IPS-NIHi11 (cell line): Measurements from ENCODE around the gene TMEM129.
A peak's percentile ranks its signal among the peaks of the same experiment; 100 is the strongest.

Experiments
- DNase-seq: peaks from one replicate; pipeline ENCODE4 v3.0.0; 2012; ENCODE audit warnings: mixed read lengths, low spot score

Gene TMEM129

DNA sequence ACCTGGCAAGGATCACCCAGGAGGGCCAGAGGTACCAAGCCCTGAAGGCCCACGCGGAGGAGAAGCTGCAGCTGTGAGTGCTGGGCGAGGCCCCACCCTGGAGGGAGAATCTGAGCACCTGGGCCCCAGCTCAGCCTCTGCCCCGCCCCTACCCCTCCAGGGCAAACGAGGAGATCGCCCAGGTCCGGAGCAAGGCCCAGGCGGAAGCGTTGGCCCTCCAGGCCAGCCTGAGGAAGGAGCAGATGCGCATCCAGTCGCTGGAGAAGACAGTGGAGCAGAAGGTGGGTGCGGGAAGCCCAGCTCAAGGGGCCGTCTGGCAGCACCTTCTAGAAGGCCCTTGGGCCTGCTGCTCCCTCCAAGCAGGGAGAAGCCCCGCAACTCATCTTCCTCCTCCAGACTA is 23.4 kb upstream of the TMEM129 start:
- no peak for DNase-seq

DNA sequence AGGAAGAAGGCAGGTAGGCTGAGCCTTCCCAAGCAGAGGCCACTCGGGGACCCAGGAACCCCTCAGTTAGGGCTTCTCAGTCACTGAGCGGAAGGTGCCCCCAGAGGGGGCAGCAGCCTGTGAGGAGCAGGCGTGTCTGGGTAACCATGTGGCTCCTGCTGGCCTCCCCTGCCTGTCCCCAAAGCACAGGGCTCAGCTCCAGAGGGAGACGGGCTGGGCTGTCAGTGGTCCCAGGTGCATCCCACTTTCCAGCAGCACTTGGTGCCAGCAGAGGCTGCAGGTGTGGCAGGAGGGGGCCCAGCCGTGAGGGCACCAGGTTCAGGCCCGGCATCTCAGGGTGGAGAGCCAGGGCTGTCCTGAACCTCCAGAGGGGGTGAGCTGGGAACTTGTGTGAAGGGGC is 22.9 kb upstream of the TMEM129 start:
- DNase-seq, result no peak

- DNase-seq, result no peak
These were observed 22.4 kb upstream of the TMEM129 start for GRCh38 chr4:1743551-1743950.

- no peak for DNase-seq
These were observed 20.1 kb upstream of the TMEM129 start for GRCh38 chr4:1741208-1741607.

DNA sequence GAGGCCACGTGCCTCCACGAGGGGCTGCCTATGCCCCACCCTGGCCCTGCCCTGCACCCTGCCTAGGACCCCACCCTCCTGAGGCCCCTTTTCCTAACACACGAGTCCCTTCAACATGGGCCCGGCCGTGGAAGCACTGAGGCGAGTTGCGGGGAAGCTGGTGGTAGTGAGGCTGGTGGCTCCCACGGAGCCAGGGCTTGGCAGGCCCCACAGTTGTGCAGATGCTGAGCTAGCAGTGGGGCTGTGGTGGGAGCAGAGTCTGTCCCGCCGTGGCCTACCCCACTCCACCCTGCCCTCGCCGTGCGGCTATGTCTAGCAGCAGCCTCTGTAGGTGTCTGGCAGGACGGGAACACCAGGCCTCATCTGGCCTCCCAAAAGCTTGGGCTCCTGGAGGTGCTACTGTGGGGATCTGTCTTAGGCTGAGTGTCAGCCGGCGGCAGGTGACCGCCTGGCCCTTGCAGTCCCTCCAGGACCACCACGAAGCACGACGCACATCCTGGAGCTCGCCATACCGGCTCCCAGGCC is 19.0 kb upstream of the TMEM129 start:
- no peak for DNase-seq

- no peak for DNase-seq
These were observed 18.2 kb upstream of the TMEM129 start for GRCh38 chr4:1739358-1739757.

- no peak for DNase-seq
These were observed 17.3 kb upstream of the TMEM129 start for GRCh38 chr4:1738410-1738809.

GRCh38 chr4:1737666-1738065 is 16.5 kb upstream of the TMEM129 start:
- no peak for DNase-seq

DNA sequence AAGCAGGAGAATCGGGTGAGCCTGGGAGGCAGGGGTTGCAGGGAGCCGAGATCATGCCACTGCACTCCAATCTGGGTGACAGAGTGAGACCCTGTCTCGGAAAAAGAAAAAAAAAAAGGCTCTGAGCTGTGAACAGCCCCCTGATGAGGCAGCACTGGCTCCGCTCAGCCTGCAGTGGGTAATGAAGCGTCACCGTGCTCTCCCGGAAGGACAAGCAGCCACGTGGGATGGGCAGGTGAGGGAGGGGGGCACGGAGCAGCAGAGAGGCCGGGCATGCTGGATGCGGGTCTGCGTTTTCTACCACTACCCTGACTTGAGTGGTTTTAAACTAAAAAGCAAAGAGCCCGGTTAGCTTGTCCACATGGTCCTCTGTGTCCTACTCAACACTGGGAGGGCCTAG is 15.7 kb upstream of the TMEM129 start:
- no peak for DNase-seq

DNA sequence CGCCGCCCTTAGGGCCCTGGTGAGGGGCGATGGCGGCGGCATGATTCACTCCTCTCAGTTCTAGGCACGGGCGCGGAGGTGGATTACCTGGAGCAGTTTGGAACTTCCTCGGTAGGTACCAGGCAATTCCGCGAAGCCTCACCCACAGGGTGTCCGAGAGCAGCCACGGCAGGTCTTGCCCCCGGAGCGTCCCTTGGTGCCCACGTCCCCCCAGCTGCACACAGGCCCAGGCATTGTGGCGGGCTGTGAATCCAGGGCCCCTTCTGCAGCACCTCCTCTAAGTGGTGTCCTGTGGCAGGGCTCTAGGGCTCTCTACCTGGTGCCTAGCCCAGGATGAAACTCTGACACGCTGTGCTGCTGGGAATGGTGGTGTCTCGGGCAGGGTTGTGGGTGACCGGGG is 14.1 kb upstream of the TMEM129 start:
- DNase-seq, result no peak

DNA sequence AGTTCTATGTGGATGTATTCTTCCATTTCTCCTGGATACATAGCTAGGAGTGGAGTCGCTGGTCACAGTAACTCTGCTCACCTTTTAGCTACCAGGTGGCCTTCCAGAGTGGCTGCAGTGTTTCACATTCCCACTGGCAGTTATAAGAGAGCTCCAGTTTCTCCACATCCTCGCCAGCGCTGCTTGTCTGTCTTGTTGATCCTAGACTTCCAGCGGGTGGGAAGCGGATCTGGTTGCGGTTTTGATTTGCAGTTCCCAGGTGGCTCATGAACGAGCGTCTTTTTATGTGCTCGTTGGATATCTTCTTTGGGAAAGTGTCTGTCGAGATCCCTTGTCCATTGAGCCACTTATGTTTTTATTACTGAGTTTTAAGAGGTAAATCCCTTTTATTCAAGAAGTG is 11.8 kb upstream of the TMEM129 start:
- DNase-seq, result no peak

- no peak for DNase-seq
These were observed 10.1 kb upstream of the TMEM129 start for GRCh38 chr4:1731180-1731579.

DNA sequence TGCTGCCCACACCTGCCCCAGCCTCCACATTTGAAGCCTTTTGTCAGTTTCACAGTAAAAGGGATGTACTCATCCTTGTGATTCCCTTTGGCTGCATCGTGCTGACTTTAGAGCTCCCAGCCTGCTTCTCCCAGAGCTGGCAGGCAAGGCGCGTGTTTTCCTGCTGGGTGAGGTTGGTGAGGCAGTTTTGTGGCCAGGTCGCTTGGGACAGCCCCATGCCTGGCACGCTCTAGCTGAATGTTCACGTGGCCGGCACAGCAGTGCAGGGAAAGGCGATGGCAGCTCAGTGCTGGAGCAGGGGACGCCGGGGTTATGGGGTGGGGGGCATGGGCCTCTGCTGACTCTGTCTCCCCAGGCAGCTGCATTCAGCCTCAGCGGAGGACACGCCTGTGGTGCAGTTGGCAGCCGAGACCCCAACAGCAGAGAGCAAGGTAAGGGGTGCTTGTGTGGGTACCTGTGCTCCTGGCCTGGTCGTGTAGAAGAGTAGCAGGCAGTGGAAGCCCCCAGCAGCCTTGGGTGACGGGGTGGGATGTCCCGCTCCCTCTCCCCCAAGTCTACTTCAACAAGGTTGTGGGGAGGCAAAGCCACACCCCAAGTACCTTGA is 9.5 kb upstream of the TMEM129 start:
- no peak for DNase-seq

GRCh38 chr4:1728061-1728980 is 7.2 kb upstream of the TMEM129 start:
- DNase-seq, result no peak

- DNase-seq, result no peak
These were observed 6.3 kb upstream of the TMEM129 start for GRCh38 chr4:1727117-1728031.

- peak; percentile 81 for DNase-seq
These were observed 5.2 kb upstream of the TMEM129 start for GRCh38 chr4:1726146-1726934.

DNA sequence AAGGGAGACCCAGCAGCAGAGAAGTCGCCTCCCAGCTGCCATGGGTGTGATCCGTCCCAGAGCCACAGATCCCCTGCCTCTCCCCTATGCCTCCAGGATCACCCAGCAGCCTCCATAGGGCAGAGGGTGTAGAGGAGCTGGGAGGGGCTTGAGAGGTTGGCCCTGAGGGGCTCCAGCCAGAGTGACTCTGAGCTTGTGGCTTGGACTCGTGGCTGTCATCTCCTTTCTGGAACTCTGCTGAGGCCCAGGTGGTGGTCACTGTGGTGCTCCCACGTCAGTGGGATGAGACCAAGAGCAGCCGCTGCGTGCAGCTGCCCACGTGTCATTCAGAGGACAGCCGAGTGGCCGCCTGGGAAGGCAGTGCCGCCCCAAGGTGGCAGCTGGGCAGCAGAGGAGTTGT is 4.4 kb upstream of the TMEM129 start:
- DNase-seq, result no peak

DNA sequence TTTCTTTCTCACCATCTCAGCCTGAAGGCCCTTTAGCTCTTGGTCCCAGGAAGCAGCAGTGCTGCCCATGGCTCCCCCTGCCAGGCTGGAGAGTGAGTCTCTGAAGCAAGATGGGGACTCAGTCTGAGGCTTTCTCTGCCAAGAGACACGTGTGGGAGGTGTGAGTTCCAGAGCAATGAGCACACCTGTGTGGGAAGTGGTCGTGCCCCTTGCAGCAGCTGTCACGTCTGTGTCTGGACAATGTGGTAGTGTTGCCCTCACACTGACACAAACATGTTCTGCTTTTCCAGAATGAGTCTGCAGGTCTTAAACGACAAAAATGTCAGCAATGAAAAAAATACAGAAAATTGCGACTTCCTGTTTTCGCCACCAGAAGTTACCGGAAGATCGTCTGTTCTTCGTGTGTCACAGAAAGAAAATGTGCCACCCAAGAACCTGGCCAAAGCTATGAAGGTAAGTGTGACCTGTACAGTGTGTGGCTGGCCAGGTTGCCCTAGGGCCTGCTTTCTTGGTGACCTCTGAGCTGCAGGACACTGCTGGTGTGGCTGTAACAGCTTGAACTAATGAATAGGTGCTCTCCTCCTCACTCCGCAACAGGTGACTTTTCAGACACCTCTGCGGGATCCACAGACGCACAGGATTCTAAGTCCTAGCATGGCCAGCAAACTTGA is 2.1 kb upstream of the TMEM129 start:
- no peak for DNase-seq

- no peak for DNase-seq
These were observed 1.5 kb upstream of the TMEM129 start for GRCh38 chr4:1722551-1723118.
